ENCODE results near the gene PPCDC. TPM values are rescaled to one million over a fixed set of nuclear protein-coding genes. Genes with fewer than 3 reads are reported as not detected.

The PPCDC gene
- polyA plus RNA-seq, 1 of the 3 experiments (the other 2 are of a cell fraction), result 19.8 TPM

DNA sequence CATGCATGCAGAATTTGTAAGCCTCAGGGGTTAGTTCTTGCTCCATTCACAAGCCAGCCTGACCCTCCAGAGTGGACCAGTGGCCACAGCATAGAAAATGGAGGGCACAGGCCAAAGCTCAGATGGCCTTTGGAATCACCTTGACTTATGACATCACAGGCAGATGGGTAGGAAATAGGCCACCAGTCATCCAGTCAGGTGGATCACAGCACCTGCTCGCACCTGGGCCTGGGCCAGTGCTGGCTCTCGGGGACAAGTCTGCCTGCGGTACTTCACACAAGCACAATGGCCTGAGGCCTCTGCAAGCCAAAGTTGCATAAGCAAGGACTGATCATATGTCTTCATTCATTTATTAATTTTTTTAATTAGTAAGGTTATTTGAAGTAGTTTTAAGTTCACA, 39.3 kb downstream of the PPCDC start (continued):
- TF ChIP-seq, protein P1, sequence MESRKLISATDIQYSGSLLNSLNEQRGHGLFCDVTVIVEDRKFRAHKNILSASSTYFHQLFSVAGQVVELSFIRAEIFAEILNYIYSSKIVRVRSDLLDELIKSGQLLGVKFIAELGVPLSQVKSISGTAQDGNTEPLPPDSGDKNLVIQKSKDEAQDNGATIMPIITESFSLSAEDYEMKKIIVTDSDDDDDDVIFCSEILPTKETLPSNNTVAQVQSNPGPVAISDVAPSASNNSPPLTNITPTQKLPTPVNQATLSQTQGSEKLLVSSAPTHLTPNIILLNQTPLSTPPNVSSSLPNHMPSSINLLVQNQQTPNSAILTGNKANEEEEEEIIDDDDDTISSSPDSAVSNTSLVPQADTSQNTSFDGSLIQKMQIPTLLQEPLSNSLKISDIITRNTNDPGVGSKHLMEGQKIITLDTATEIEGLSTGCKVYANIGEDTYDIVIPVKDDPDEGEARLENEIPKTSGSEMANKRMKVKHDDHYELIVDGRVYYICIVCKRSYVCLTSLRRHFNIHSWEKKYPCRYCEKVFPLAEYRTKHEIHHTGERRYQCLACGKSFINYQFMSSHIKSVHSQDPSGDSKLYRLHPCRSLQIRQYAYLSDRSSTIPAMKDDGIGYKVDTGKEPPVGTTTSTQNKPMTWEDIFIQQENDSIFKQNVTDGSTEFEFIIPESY (IDR thresholded peaks at IDR 0.05; ENCODE audit: borderline replicate concordance, low read depth), result no peak

DNA sequence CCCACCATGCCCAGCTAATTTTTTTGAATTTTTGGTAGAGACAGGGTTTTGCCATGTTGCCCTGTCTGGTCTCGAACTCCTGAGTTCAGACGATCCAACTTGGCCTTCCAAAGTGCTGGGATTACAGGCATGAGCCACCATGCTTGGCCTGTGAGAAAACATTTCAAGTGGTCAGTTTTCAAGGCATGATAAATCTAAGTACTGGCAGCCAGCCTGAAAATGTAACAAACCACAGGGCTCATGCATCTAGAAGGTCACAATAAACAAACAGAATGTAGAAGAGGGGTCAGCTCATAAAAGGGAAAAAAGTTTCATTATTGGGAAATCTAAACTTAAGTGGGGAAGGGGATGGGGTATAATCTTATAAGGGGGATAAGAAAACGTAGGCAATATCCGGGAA, 39.9 kb downstream of the PPCDC start:
- 72% methylated on average over 4 of the region's 4 CpGs for WGBS (ENCODE audit: low lambda C conversion rate)
- TF ChIP-seq NRF1 (IDR thresholded peaks at IDR 0.05; ENCODE audit: low read depth, low read length), result no peak
- TF ChIP-seq, protein P2, sequence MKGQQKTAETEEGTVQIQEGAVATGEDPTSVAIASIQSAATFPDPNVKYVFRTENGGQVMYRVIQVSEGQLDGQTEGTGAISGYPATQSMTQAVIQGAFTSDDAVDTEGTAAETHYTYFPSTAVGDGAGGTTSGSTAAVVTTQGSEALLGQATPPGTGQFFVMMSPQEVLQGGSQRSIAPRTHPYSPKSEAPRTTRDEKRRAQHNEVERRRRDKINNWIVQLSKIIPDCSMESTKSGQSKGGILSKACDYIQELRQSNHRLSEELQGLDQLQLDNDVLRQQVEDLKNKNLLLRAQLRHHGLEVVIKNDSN (IDR thresholded peaks at IDR 0.05; ENCODE audit: borderline replicate concordance, low read depth), result no peak
- CTCF ChIA-PET, result no interaction called here
- no peak overlapping the region for H3K4me2 ChIP-seq
- peaks cover 3 to 5% of the 10 kb centered on the region in 2 experiments; a peak in 2 of 4 replicates for H3K4me1 ChIP-seq (ENCODE audit: control insufficient read depth in 1 of 2, insufficient read depth in 2 of 2, low read depth in 1 of 2, low read length in 1 of 2)
- no peak overlapping the region for H2AFZ ChIP-seq (ENCODE audit: low read depth)
- no peaks in the 10 kb centered on the region for H3K79me2 ChIP-seq (ENCODE audit: insufficient read depth)
- no peak overlapping the region for H3K4me3 ChIP-seq (ENCODE audit: low read depth in 2 of 2, low read length in 1 of 2)
- no peaks in the 10 kb centered on the region for H3K9me3 ChIP-seq
- no peaks in the 10 kb centered on the region for H3K9me2 ChIP-seq
- no peaks in the 10 kb centered on the region for H4K20me1 ChIP-seq (ENCODE audit: insufficient read depth)
- H3K36me3 ChIP-seq (replicated peaks in 1 of 2; ENCODE audit: control insufficient read depth in 1 of 2, insufficient read depth in 2 of 2, low read length in 1 of 2), result no peaks in the 10 kb centered on the region
- H3K27ac ChIP-seq (ENCODE audit: low read depth in 2 of 2, low read length in 1 of 2), result no peak overlapping the region
- peaks cover 2% of the 10 kb centered on the region for H3F3A ChIP-seq (replicated peaks; ENCODE audit: insufficient read depth)
- POLR2A ChIA-PET, result no interaction called here
- H3K27me3 ChIP-seq (ENCODE audit: insufficient read depth), result no peaks in the 10 kb centered on the region
- DNase-seq, result no peak
- H3K9ac ChIP-seq, result no peak overlapping the region

GRCh38 chr15:75063889-75064288, 40.5 kb downstream of the PPCDC start:
- H3K9me3 ChIP-seq, result no peaks in the 10 kb centered on the region
- H3K4me1 ChIP-seq (ENCODE audit: control insufficient read depth in 1 of 2, insufficient read depth in 2 of 2, low read depth in 1 of 2, low read length in 1 of 2), result peaks cover 3 to 5% of the 10 kb centered on the region in 2 experiments; a peak in 2 of 4 replicates
- no peak overlapping the region for H3K27ac ChIP-seq (ENCODE audit: low read depth in 2 of 2, low read length in 1 of 2)
- H3K36me3 ChIP-seq (replicated peaks in 1 of 2; ENCODE audit: control insufficient read depth in 1 of 2, insufficient read depth in 2 of 2, low read length in 1 of 2), result no peaks in the 10 kb centered on the region
- no peak overlapping the region for H3K4me2 ChIP-seq
- no peak for TF ChIP-seq GATA2 (CRISPR knock-in tag; IDR thresholded peaks at IDR 0.05)
- TF ChIP-seq NFIC (IDR thresholded peaks at IDR 0.05; ENCODE audit: borderline replicate concordance), result no peak
- no peak for TF ChIP-seq RCOR1 (IDR thresholded peaks at IDR 0.05; ENCODE audit: low read length)
- TF ChIP-seq FOSL2 (IDR thresholded peaks at IDR 0.05; ENCODE audit: borderline replicate concordance, low read depth), result no peak
- no peak for TF ChIP-seq SMC3 (IDR thresholded peaks at IDR 0.05; ENCODE audit: low read depth, low read length)
- TF ChIP-seq POLR2AphosphoS5 (IDR thresholded peaks at IDR 0.05; ENCODE audit: low read depth, low read length), result no peak
- TF ChIP-seq YY1 (IDR thresholded peaks at IDR 0.05; ENCODE audit: low read depth), result no peak
- no peak for TF ChIP-seq TEAD4 (IDR thresholded peaks at IDR 0.05; ENCODE audit: borderline replicate concordance, insufficient read depth)
- no peak for TF ChIP-seq MXI1 (IDR thresholded peaks at IDR 0.05; ENCODE audit: low read depth, low read length)
- no peaks in the 10 kb centered on the region for H3K9me2 ChIP-seq
- no peaks in the 10 kb centered on the region for H4K20me1 ChIP-seq (ENCODE audit: insufficient read depth)
- POLR2A ChIA-PET, result no interaction called here
- no peaks in the 10 kb centered on the region for H3K27me3 ChIP-seq (ENCODE audit: insufficient read depth)
- no peak for DNase-seq
- H3K4me3 ChIP-seq (ENCODE audit: low read depth in 2 of 2, low read length in 1 of 2), result no peak overlapping the region
- H3K9ac ChIP-seq, result no peak overlapping the region
- no peak overlapping the region for H2AFZ ChIP-seq (ENCODE audit: low read depth)
- peaks cover 2% of the 10 kb centered on the region for H3F3A ChIP-seq (replicated peaks; ENCODE audit: insufficient read depth)
- no peaks in the 10 kb centered on the region for H3K79me2 ChIP-seq (ENCODE audit: insufficient read depth)
- CTCF ChIA-PET, result no interaction called here
- WGBS (ENCODE audit: low lambda C conversion rate), result 79% methylated on average over 9 of the region's 9 CpGs
